Keratinocyte (primary cell): Measurements from ENCODE around the gene MYOZ2. TPM values are rescaled to one million over a fixed set of nuclear protein-coding genes. Genes with fewer than 3 reads are reported as not detected.

ENCODE experiments used
- DNase-seq: peaks from one replicate; pipeline ENCODE4 v3.0.0-alpha.2; 2011; ENCODE audit warnings: low read depth, missing footprints, low spot score
- FAIRE-seq: peaks from 2 replicates; lab custom pipeline; 2011; peaks lifted over from hg19 to GRCh38; lab: Jason Lieb, UNC
- H2AFZ ChIP-seq: 2 replicates; pipeline ENCODE4 v1.6.0; 2012; ENCODE audit warnings: low read length, control low read depth, inconsistent platforms; ENCODE audit not compliant: control insufficient read depth
- H3K27ac ChIP-seq: 2 replicates; pipeline ENCODE4 v1.5.1; 2011; ENCODE audit warnings: low read length; ENCODE audit not compliant: control insufficient read depth, insufficient read depth
- H3K27me3 ChIP-seq: 3 replicates; pipeline ENCODE4 v1.6.0; 2011; ENCODE audit warnings: low read length; ENCODE audit not compliant: control insufficient read depth, insufficient read depth; ENCODE audit errors: extremely low read depth
- H3K36me3 ChIP-seq, 2 experiments: 2 replicates in 1 of 2; 3 replicates in 1 of 2; pipeline ENCODE4 v1.5.1; 2011; ENCODE audit warnings: low read length in 2 of 2, mild to moderate bottlenecking in 1 of 2; ENCODE audit not compliant: control insufficient read depth in 2 of 2, insufficient read depth in 2 of 2; ENCODE audit errors: extremely low read depth in 1 of 2
- H3K4me1 ChIP-seq: 3 replicates; pipeline ENCODE4 v1.5.1; 2011; ENCODE audit warnings: low read length; ENCODE audit not compliant: control insufficient read depth, insufficient read depth; ENCODE audit errors: extremely low read depth
- H3K4me2 ChIP-seq: 3 replicates; pipeline ENCODE4 v1.6.0; 2011; ENCODE audit warnings: low read depth, low read length; ENCODE audit not compliant: control insufficient read depth, insufficient read depth; ENCODE audit errors: extremely low read depth
- H3K4me3 ChIP-seq, 3 experiments: fragments of 200-600 bp in 1 of 3; sonication (generic) in 1 of 3; 2 replicates in 2 of 3; 3 replicates in 1 of 3; pipeline ENCODE4 v1.5.1; 2011 to 2016; ENCODE audit warnings: low read length in 3 of 3, mild to moderate bottlenecking in 3 of 3, control low read depth in 2 of 3, inconsistent platforms in 1 of 3, low read depth in 1 of 3, mixed read lengths in 1 of 3, mixed run types in 1 of 3, moderate library complexity in 1 of 3; ENCODE audit not compliant: control insufficient read depth in 2 of 3, insufficient read depth in 2 of 3; ENCODE audit errors: extremely low read depth in 1 of 3
- H3K79me2 ChIP-seq: 2 replicates; pipeline ENCODE4 v1.6.0; 2012; ENCODE audit warnings: low read length; ENCODE audit not compliant: control insufficient read depth, insufficient read depth
- H3K9ac ChIP-seq: 3 replicates; pipeline ENCODE4 v1.6.0; 2011; ENCODE audit warnings: low read length; ENCODE audit not compliant: control insufficient read depth, insufficient read depth; ENCODE audit errors: extremely low read depth
- H3K9me1 ChIP-seq: 3 replicates; pipeline ENCODE4 v1.6.0; 2011; ENCODE audit warnings: low read length; ENCODE audit not compliant: control insufficient read depth, insufficient read depth; ENCODE audit errors: extremely low read depth
- H3K9me3 ChIP-seq: 2 replicates; pipeline ENCODE4 v1.5.1; 2012; ENCODE audit warnings: low read depth, low read length; ENCODE audit not compliant: control insufficient read depth
- H4K20me1 ChIP-seq: 3 replicates; pipeline ENCODE4 v1.6.0; 2011; ENCODE audit warnings: low read length; ENCODE audit not compliant: control insufficient read depth, insufficient read depth; ENCODE audit errors: extremely low read depth
- CTCF ChIP-seq, 3 experiments: IDR thresholded peaks in 1 of 3; conservative IDR thresholded peaks in 1 of 3; optimal IDR thresholded peaks in 1 of 3; 2 replicates in 2 of 3; 3 replicates in 1 of 3; pipeline versions ENCODE3 to v1.5.1; 2011; ENCODE audit warnings: low read length in 3 of 3, mild to moderate bottlenecking in 3 of 3, moderate library complexity in 2 of 3, control low read depth in 1 of 3, inconsistent platforms in 1 of 3; ENCODE audit not compliant: insufficient read depth in 2 of 3; ENCODE audit errors: extremely low read depth in 1 of 3
- EZH2 ChIP-seq: IDR thresholded peaks from one replicate; pipeline ENCODE4 v1.6.1; 2012; ENCODE audit warnings: inconsistent platforms, mild to moderate bottlenecking, low read length, moderate library complexity
- dilution Hi-C: fragments of 300-500 bp; cut with MboI; formaldehyde crosslinking; loops from one replicate; pipeline ENCODE4 v1.7.0; 2020; ENCODE audit warnings: low sequenced_read_pairs; ENCODE audit not compliant: extremely low pct_ligation_motif_present
- polyA plus RNA-seq, 5 experiments: library from polyadenylated mRNA; depleted of rRNA in 3 of 5; stranded (reverse) in 3 of 5; stranded (forward) in 1 of 5; unstranded in 1 of 5; fragments of >200 nt; gene quantifications; 1 replicate in 1 of 5; 2 replicates in 3 of 5; 3 replicates in 1 of 5; pipeline versions ENCODE4 v1.2.1 to v1.2.3, GENCODE V29; 2011 to 2012; ENCODE audit warnings: missing spikeins in 2 of 5, low read depth in 1 of 5, low replicate concordance in 1 of 5

MYOZ2 gene
- polyA plus RNA-seq, 1 donor (not counting 4 experiments of a cell fraction or from before 2014, with no cell fraction given) = not detected

- no peak overlapping the region for H2AFZ ChIP-seq
- no peaks in the 10 kb centered on the region for H3K4me1 ChIP-seq
- dilution Hi-C loops = no loop called here
Observed at GRCh38 chr4:119152741-119153140, 17.1 kb downstream of the MYOZ2 start.

GRCh38 chr4:119162174-119162573 lies 26.5 kb downstream of the MYOZ2 start:
- Histone ChIP-seq H3K36me3 (no peaks in the 10 kb centered on the region), H3K4me2 (no peak overlapping the region), H3K9ac (no peak overlapping the region), H3K27me3 (no peaks in the 10 kb centered on the region), H3K9me1 (no peaks in the 10 kb centered on the region), H3K27ac (no peak overlapping the region), H3K9me3 (no peaks in the 10 kb centered on the region), H2AFZ (peak overlapping the region; percentile 13), H4K20me1 (no peaks in the 10 kb centered on the region), H3K79me2 (no peaks in the 10 kb centered on the region), H3K4me3 (no peak overlapping the region), H3K4me1 (no peaks in the 10 kb centered on the region)
- no peak for FAIRE-seq
- DNase-seq = no peak
- dilution Hi-C loops = no loop called here
- TF ChIP-seq CTCF (optimal IDR thresholded peaks at IDR 0.05 in 1 of 3, IDR thresholded peaks at IDR 0.05 in 1 of 3, conservative IDR thresholded peaks at IDR 0.05 in 1 of 3; ENCODE audit: extremely low read depth in 1 of 3, insufficient read depth in 2 of 3, low read length in 3 of 3) (no peak), EZH2 (no peak)

More at GRCh38 chr4:119152741-119153140, 17.1 kb downstream of the MYOZ2 start:
- H3K4me3 ChIP-seq = no peak overlapping the region
- H3K4me2 ChIP-seq = no peak overlapping the region
- H3K9ac ChIP-seq = no peak overlapping the region
- no peaks in the 10 kb centered on the region for H3K9me1 ChIP-seq
- H3K36me3 ChIP-seq = no peaks in the 10 kb centered on the region
- no peak for DNase-seq
- no peaks in the 10 kb centered on the region for H3K9me3 ChIP-seq
- H3K27me3 ChIP-seq = no peaks in the 10 kb centered on the region
- no peak overlapping the region for H3K27ac ChIP-seq
- TF ChIP-seq EZH2 (no peak), CTCF (optimal IDR thresholded peaks at IDR 0.05 in 1 of 3, IDR thresholded peaks at IDR 0.05 in 1 of 3, conservative IDR thresholded peaks at IDR 0.05 in 1 of 3; ENCODE audit: extremely low read depth in 1 of 3, insufficient read depth in 2 of 3, low read length in 3 of 3) (no peak)
- no peaks in the 10 kb centered on the region for H3K79me2 ChIP-seq
- H4K20me1 ChIP-seq = no peaks in the 10 kb centered on the region
- FAIRE-seq = no peak
